ENCODE results near the gene STXBP4. TPM values are rescaled to one million over a fixed set of nuclear protein-coding genes. Genes with fewer than 3 reads are reported as not detected.

STXBP4 gene
- total and polyA plus RNA-seq, 2 experiments from 2014 or later, result 25.0 to 52.1 TPM

GRCh38 chr17:54956791-54957190, 11.8 kb upstream of the STXBP4 start:
- Mint-ChIP-seq H3K9me3 (no peaks in the 10 kb centered on the region), H3K36me3 (ENCODE audit: low read depth) (peaks cover 83% of the 10 kb centered on the region), H3K4me3 (no peak overlapping the region), H3K4me1 (peaks cover 12% of the 10 kb centered on the region; the same call in 2 of the 3 replicates), H3K27me3 (ENCODE audit: insufficient read depth, low read depth, poor library complexity) (no peaks in the 10 kb centered on the region), H3K27ac (peak overlapping the region; percentile 83)
- no peaks in the 10 kb centered on the region for H3K79me2 ChIP-seq (replicated peaks; ENCODE audit: insufficient read depth)
- H3K4me2 ChIP-seq, result no peak overlapping the region
- peaks cover 27% of the 10 kb centered on the region; the same call in 1 of the 2 replicates for H3K36me3 ChIP-seq (ENCODE audit: insufficient read depth)
- no peaks in the 10 kb centered on the region for H3K27me3 ChIP-seq (ENCODE audit: insufficient read depth)
- no peaks in the 10 kb centered on the region for H3K4me1 ChIP-seq (ENCODE audit: insufficient read depth)
- H3K9me2 ChIP-seq (ENCODE audit: insufficient read depth), result no peaks in the 10 kb centered on the region
- H3K4me3 ChIP-seq, result no peak overlapping the region
- H3K27ac ChIP-seq (ENCODE audit: low read depth), result no peak overlapping the region
- H4K20me1 ChIP-seq (replicated peaks; ENCODE audit: insufficient read depth), result peaks cover 2% of the 10 kb centered on the region
- no peaks in the 10 kb centered on the region for H3F3A ChIP-seq (replicated peaks; ENCODE audit: low read depth)
- DNase-seq (ENCODE audit: low spot score) (peak; percentile 49), ATAC-seq (peak; percentile 78)
- TF ChIP-seq POLR2AphosphoS5 (IDR thresholded peaks at IDR 0.05; ENCODE audit: low read depth) (no peak; the same call in 1 of the 2 replicates), CTCF (conservative IDR thresholded peaks at IDR 0.05; ENCODE audit: low read depth in 2 of 2) (no peak), NANOG (IDR thresholded peaks at IDR 0.05; ENCODE audit: borderline replicate concordance) (no peak), EZH2phosphoT487 (IDR thresholded peaks at IDR 0.05; ENCODE audit: unreplicated experiment) (no peak), JUNB (IDR thresholded peaks at IDR 0.05; ENCODE audit: unreplicated experiment) (no peak), ETS1 (IDR thresholded peaks at IDR 0.05) (no peak), ZNF462 (CRISPR knock-in tag; IDR thresholded peaks at IDR 0.05) (no peak), EZH2 (IDR thresholded peaks at IDR 0.05; ENCODE audit: low read depth, unreplicated experiment) (no peak), ZNF114 (CRISPR knock-in tag; IDR thresholded peaks at IDR 0.05) (no peak), ZNF331 (CRISPR knock-in tag; IDR thresholded peaks at IDR 0.05; ENCODE audit: low read depth) (no peak), CREB1 (CRISPR knock-in tag; IDR thresholded peaks at IDR 0.05; ENCODE audit: low read depth) (no peak), REST (IDR thresholded peaks at IDR 0.05; ENCODE audit: unreplicated experiment) (no peak), STAT1 (IDR thresholded peaks at IDR 0.05; ENCODE audit: unreplicated experiment) (no peak)
- no peak overlapping the region for H2AFZ ChIP-seq
